K562 (cell line): Measurements from ENCODE around the gene CHDH. TPM values are rescaled to one million over a fixed set of nuclear protein-coding genes. Genes with fewer than 3 reads are reported as not detected.

Experiments used
- CHD7 ChIP-seq: fragments of 200-600 bp; sonication (generic); IDR thresholded peaks from one replicate; pipeline ENCODE4 v1.6.1; 2012; ENCODE audit warnings: mild to moderate bottlenecking, low read depth, low read length, inconsistent platforms
- KLF13 ChIP-seq: fragments of 450-650 bp; IDR thresholded peaks from 2 replicates; pipeline ENCODE4 v1.6.1; 2016; ENCODE audit warnings: missing genetic modification characterization, low read depth, mild to moderate bottlenecking, missing compliant biosample characterization, moderate library complexity, borderline replicate concordance
- SMAD2 ChIP-seq: fragments of 150-350 bp; IDR thresholded peaks from 2 replicates; pipeline ENCODE4 v1.6.1; 2014; ENCODE audit warnings: low read depth, mild to moderate bottlenecking, low read length
- polyA plus RNA-seq, 8 experiments: library from polyadenylated mRNA; depleted of rRNA in 4 of 8; stranded (reverse) in 5 of 8; unstranded in 3 of 8; fragments of >200 nt; fragmentation: Nextera tagmentation in 2 of 8; fragmentation: Illumina TruSeq in 1 of 8; extraction: Ambion mirVana in 2 of 8; extraction: Trizol in 1 of 8; gene quantifications; 2 replicates each; pipeline versions ENCODE4 v1.2.1 to v1.2.3, GENCODE V29; 2011 to 2014; ENCODE audit warnings: inconsistent platforms in 1 of 8, missing spikeins in 1 of 8
- total RNA-seq, 7 experiments: library from RNA; depleted of rRNA in 6 of 7; stranded (reverse); fragments of >200 nt in 6 of 7; fragmentation: Illumina TruSeq in 2 of 7; extraction: Trizol in 2 of 7; gene quantifications; 2 replicates each; pipeline versions ENCODE4 v1.2.1 to v1.2.3, GENCODE V29; 2011 to 2021; ENCODE audit warnings: low replicate concordance in 1 of 7

The CHDH gene
- total and polyA plus RNA-seq, 9 of the 15 experiments (the other 6 are each of a cell fraction or from before 2014, with no cell fraction given) = 0.06 to 1.9 (median 0.46) TPM

- TF ChIP-seq CHD7 = no peak
- TF ChIP-seq KLF13 = no peak
- TF ChIP-seq SMAD2 = no peak
Measured at GRCh38 chr3:53777468-53777867, 68.8 kb downstream of the CHDH start (continued).
